GM23338 (cell line): ENCODE measurements around the gene YWHAB. TPM values are rescaled to one million over a fixed set of nuclear protein-coding genes. Genes with fewer than 3 reads are reported as not detected.

ENCODE experiments used
- ATAC-seq: fragments of 200-7000 bp; cut with Tn5 transposase; 3 replicates; pipeline ENCODE4 v1.9.1; 2020
- DNase-seq: peaks from one replicate; pipeline ENCODE4 v3.0.0-alpha.2; 2015; ENCODE audit warnings: low spot score
- H2AFZ ChIP-seq: fragments of 200-600 bp; sonication (generic); 2 replicates; pipeline ENCODE4 v1.8.0; 2016; ENCODE audit warnings: antibody characterized with exemption, mild to moderate bottlenecking, moderate library complexity
- H3F3A ChIP-seq: fragments of 200-600 bp; sonication (generic); replicated peaks from 2 replicates; pipeline ENCODE4 v1.8.0; 2017; ENCODE audit warnings: antibody characterized with exemption, mixed run types, low read depth
- H3K27ac ChIP-seq: fragments of 200-600 bp; sonication (generic); 2 replicates; pipeline ENCODE4 v1.6.1; 2016; ENCODE audit warnings: low read depth
- H3K27me3 ChIP-seq: fragments of 200-600 bp; sonication (generic); 2 replicates; pipeline ENCODE4 v1.8.0; 2016; ENCODE audit warnings: mild to moderate bottlenecking, mixed run types, moderate library complexity; ENCODE audit not compliant: insufficient read depth
- H3K36me3 ChIP-seq: fragments of 200-600 bp; sonication (generic); 2 replicates; pipeline ENCODE4 v1.8.0; 2016; ENCODE audit warnings: mild to moderate bottlenecking; ENCODE audit not compliant: insufficient read depth
- H3K4me1 ChIP-seq: fragments of 200-600 bp; sonication (generic); 2 replicates; pipeline ENCODE4 v1.8.0; 2016; ENCODE audit warnings: mild to moderate bottlenecking, moderate library complexity; ENCODE audit not compliant: insufficient read depth
- H3K4me2 ChIP-seq: fragments of 200-600 bp; sonication (generic); 2 replicates; pipeline ENCODE4 v1.7.1; 2017; ENCODE audit warnings: mixed run types
- H3K4me3 ChIP-seq: fragments of 200-600 bp; sonication (generic); 2 replicates; pipeline ENCODE4 v1.6.1; 2016; ENCODE audit warnings: mixed run types
- H3K79me2 ChIP-seq: fragments of 200-600 bp; sonication (generic); replicated peaks from 2 replicates; pipeline ENCODE4 v1.8.0; 2017; ENCODE audit warnings: mild to moderate bottlenecking; ENCODE audit not compliant: insufficient read depth
- H3K9me2 ChIP-seq: fragments of 200-600 bp; sonication (generic); 2 replicates; pipeline ENCODE4 v1.8.0; 2017; ENCODE audit not compliant: insufficient read depth
- H4K20me1 ChIP-seq: fragments of 200-600 bp; sonication (generic); replicated peaks from 2 replicates; pipeline ENCODE4 v1.8.0; 2017; ENCODE audit warnings: mild to moderate bottlenecking; ENCODE audit not compliant: insufficient read depth
- H3K27ac Mint-ChIP-seq: 2 replicates; pipeline ENCODE4 v1.8.0; 2020; ENCODE audit warnings: inconsistent platforms, mild to moderate bottlenecking, moderate library complexity, mixed read lengths
- H3K27me3 Mint-ChIP-seq: 3 replicates; pipeline ENCODE4 v1.8.0; 2022; ENCODE audit warnings: low read depth, mild to moderate bottlenecking, moderate library complexity, mixed read lengths, inconsistent platforms; ENCODE audit not compliant: insufficient read depth, poor library complexity
- H3K36me3 Mint-ChIP-seq: 3 replicates; pipeline ENCODE4 v1.8.0; 2021; ENCODE audit warnings: low read depth, mild to moderate bottlenecking, inconsistent platforms, moderate library complexity, mixed read lengths
- H3K4me1 Mint-ChIP-seq: 3 replicates; pipeline ENCODE4 v1.8.0; 2020; ENCODE audit warnings: mild to moderate bottlenecking, inconsistent platforms, mixed read lengths
- H3K4me3 Mint-ChIP-seq: 3 replicates; pipeline ENCODE4 v1.8.0; 2021; ENCODE audit warnings: moderate library complexity, mild to moderate bottlenecking, inconsistent platforms, mixed read lengths
- H3K9me3 Mint-ChIP-seq: 3 replicates; pipeline ENCODE4 v1.8.0; 2020; ENCODE audit warnings: moderate library complexity, mild to moderate bottlenecking, inconsistent platforms, mixed read lengths
- CREB1 ChIP-seq: fragments of 250-450 bp; sonication (Bioruptor Pico); IDR thresholded peaks from 2 replicates; pipeline ENCODE4 v1.5.0; 2020; ENCODE audit warnings: low read depth, mild to moderate bottlenecking, moderate library complexity
- NANOG ChIP-seq: IDR thresholded peaks from 2 replicates; pipeline ENCODE4 v1.6.1; 2016; ENCODE audit warnings: antibody characterized with exemption, borderline replicate concordance
- polyA plus RNA-seq: library from polyadenylated mRNA; unstranded; fragments of >200 nt; fragmentation: Nextera tagmentation; extraction: Ambion mirVana; gene quantifications from 2 replicates; pipeline ENCODE4 v1.2.1, GENCODE V29; 2016
- total RNA-seq: library from RNA; depleted of rRNA; stranded (reverse); fragments of >200 nt; shearing (Covaris generic); gene quantifications from 2 replicates; pipeline ENCODE4 v1.2.3, GENCODE V29; 2014
- TF ChIP-seq, protein P1 (sequence below): IDR thresholded peaks from one replicate; pipeline ENCODE4 v1.6.1; 2018; ENCODE audit warnings: antibody characterized with exemption; ENCODE audit not compliant: unreplicated experiment
- TF ChIP-seq, protein P2 (sequence below), 2 experiments: fragments of 200-600 bp in 1 of 2; sonication (generic) in 1 of 2; conservative IDR thresholded peaks; 2 replicates each; pipeline versions ENCODE4 v1.5.1 to v1.6.1; 2016 to 2017; ENCODE audit warnings: antibody characterized with exemption in 2 of 2, low read depth in 2 of 2, mild to moderate bottlenecking in 2 of 2, moderate library complexity in 1 of 2
- TF ChIP-seq, protein P3 (sequence below): fragments of 250-450 bp; sonication (Bioruptor Pico); IDR thresholded peaks from 2 replicates; pipeline ENCODE4 v1.5.0; 2020; ENCODE audit warnings: mild to moderate bottlenecking, moderate library complexity
- TF ChIP-seq, protein P4 (sequence below): IDR thresholded peaks from 2 replicates; pipeline ENCODE4 v1.6.1; 2016; ENCODE audit warnings: antibody characterized with exemption

Gene YWHAB
- total and polyA plus RNA-seq, 2 experiments from 2014 or later: 121 to 519 TPM

DNA sequence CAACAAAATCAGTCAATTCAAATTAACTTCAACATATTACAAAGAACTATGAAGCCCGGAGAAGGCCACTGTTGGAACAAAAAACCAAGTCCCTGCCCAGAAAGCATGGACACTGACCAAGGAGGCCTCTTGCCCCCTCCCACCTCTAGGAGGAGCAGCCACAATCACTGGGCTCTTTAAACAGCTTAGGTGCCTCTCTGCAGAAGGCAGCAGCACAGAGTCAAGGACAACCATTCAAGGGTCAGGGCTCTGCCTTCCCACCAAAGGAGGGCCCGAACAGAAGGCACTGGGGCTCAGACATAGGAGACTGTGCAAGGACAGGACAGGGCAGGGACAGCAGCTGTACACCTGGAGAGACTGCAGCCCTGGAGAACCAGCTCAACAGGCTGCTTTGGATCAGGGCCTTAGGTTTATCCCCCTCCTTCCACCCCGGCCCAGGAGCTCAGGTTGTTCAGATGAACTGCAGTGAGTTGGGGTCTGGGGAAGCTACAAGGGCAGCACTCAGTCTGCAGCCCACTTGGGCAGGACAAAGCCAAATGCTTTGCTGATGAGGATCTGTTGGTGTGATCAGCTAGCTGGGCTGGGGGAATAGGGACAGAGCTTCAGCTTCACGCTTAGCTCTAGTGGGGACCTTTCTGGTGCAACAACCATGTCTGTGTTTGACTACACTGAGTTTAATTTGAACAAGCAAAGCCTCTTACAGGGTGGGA, 56.9 kb downstream of the YWHAB start:
- Mint-ChIP-seq H3K27ac (no peak overlapping the region; the same call in 1 of the 2 replicates), H3K4me1 (no peaks in the 10 kb centered on the region), H3K27me3 (no peaks in the 10 kb centered on the region), H3K4me3 (no peak overlapping the region), H3K36me3 (peaks cover 68% of the 10 kb centered on the region), H3K9me3 (no peaks in the 10 kb centered on the region)
- no peak overlapping the region for H2AFZ ChIP-seq
- H3K9me2 ChIP-seq: no peaks in the 10 kb centered on the region
- TF ChIP-seq, protein P1, sequence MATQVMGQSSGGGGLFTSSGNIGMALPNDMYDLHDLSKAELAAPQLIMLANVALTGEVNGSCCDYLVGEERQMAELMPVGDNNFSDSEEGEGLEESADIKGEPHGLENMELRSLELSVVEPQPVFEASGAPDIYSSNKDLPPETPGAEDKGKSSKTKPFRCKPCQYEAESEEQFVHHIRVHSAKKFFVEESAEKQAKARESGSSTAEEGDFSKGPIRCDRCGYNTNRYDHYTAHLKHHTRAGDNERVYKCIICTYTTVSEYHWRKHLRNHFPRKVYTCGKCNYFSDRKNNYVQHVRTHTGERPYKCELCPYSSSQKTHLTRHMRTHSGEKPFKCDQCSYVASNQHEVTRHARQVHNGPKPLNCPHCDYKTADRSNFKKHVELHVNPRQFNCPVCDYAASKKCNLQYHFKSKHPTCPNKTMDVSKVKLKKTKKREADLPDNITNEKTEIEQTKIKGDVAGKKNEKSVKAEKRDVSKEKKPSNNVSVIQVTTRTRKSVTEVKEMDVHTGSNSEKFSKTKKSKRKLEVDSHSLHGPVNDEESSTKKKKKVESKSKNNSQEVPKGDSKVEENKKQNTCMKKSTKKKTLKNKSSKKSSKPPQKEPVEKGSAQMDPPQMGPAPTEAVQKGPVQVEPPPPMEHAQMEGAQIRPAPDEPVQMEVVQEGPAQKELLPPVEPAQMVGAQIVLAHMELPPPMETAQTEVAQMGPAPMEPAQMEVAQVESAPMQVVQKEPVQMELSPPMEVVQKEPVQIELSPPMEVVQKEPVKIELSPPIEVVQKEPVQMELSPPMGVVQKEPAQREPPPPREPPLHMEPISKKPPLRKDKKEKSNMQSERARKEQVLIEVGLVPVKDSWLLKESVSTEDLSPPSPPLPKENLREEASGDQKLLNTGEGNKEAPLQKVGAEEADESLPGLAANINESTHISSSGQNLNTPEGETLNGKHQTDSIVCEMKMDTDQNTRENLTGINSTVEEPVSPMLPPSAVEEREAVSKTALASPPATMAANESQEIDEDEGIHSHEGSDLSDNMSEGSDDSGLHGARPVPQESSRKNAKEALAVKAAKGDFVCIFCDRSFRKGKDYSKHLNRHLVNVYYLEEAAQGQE: no peak
- TF ChIP-seq, protein P2, sequence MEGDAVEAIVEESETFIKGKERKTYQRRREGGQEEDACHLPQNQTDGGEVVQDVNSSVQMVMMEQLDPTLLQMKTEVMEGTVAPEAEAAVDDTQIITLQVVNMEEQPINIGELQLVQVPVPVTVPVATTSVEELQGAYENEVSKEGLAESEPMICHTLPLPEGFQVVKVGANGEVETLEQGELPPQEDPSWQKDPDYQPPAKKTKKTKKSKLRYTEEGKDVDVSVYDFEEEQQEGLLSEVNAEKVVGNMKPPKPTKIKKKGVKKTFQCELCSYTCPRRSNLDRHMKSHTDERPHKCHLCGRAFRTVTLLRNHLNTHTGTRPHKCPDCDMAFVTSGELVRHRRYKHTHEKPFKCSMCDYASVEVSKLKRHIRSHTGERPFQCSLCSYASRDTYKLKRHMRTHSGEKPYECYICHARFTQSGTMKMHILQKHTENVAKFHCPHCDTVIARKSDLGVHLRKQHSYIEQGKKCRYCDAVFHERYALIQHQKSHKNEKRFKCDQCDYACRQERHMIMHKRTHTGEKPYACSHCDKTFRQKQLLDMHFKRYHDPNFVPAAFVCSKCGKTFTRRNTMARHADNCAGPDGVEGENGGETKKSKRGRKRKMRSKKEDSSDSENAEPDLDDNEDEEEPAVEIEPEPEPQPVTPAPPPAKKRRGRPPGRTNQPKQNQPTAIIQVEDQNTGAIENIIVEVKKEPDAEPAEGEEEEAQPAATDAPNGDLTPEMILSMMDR (conservative IDR thresholded peaks at IDR 0.05; ENCODE audit: low read depth in 2 of 2): peak; percentile 33 to 36; a peak in 3 of 4 replicates
- no peaks in the 10 kb centered on the region for H3K79me2 ChIP-seq
- peaks cover 24% of the 10 kb centered on the region for H3K36me3 ChIP-seq
- no peaks in the 10 kb centered on the region for H3K4me1 ChIP-seq
- peaks cover 3% of the 10 kb centered on the region; the same call in 1 of the 2 replicates for H3F3A ChIP-seq
- no peak overlapping the region for H3K4me2 ChIP-seq
- H3K27ac ChIP-seq: no peak overlapping the region
- ATAC-seq (peak; percentile 83), DNase-seq (peak; percentile 43)
- H3K27me3 ChIP-seq: no peaks in the 10 kb centered on the region
- H4K20me1 ChIP-seq: peaks cover 13% of the 10 kb centered on the region
- H3K4me3 ChIP-seq: no peak overlapping the region

DNA sequence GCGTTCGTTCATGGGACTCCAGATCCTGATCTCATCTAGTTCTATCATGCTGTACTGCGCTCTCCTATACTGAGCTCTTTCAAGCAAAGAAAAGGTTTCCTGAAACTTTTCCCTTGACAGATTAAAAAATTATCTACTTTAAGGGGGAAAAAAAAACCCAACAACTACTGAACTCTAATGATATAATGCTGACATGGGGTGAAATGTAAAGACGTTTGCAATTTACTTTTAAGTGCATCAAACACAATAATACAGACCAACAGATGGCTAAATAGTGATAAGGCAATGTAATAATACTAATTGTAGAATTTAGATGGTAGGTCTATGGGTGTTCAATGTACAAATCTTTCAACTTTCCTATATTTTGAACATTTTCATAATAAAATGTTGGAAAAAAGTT, 58.3 kb downstream of the YWHAB start:
- ATAC-seq (no peak), DNase-seq (no peak)
- Histone ChIP-seq H4K20me1 (peaks cover 16% of the 10 kb centered on the region), H3K9me2 (no peaks in the 10 kb centered on the region), H2AFZ (no peak overlapping the region), H3K27me3 (no peaks in the 10 kb centered on the region), H3K36me3 (peaks cover 23% of the 10 kb centered on the region; the same call in 1 of the 2 replicates), H3K4me1 (no peaks in the 10 kb centered on the region), H3K79me2 (no peaks in the 10 kb centered on the region), H3K4me3 (no peak overlapping the region), H3K27ac (no peak overlapping the region), H3F3A (peaks cover 7% of the 10 kb centered on the region; the same call in 1 of the 2 replicates), H3K4me2 (no peak overlapping the region)
- Mint-ChIP-seq H3K27me3 (no peaks in the 10 kb centered on the region), H3K36me3 (peaks cover 67% of the 10 kb centered on the region), H3K4me3 (no peak overlapping the region), H3K9me3 (no peaks in the 10 kb centered on the region), H3K27ac (no peak overlapping the region), H3K4me1 (no peaks in the 10 kb centered on the region)
- TF ChIP-seq CREB1 (CRISPR knock-in tag) (no peak), NANOG (no peak)
- TF ChIP-seq, protein P3, sequence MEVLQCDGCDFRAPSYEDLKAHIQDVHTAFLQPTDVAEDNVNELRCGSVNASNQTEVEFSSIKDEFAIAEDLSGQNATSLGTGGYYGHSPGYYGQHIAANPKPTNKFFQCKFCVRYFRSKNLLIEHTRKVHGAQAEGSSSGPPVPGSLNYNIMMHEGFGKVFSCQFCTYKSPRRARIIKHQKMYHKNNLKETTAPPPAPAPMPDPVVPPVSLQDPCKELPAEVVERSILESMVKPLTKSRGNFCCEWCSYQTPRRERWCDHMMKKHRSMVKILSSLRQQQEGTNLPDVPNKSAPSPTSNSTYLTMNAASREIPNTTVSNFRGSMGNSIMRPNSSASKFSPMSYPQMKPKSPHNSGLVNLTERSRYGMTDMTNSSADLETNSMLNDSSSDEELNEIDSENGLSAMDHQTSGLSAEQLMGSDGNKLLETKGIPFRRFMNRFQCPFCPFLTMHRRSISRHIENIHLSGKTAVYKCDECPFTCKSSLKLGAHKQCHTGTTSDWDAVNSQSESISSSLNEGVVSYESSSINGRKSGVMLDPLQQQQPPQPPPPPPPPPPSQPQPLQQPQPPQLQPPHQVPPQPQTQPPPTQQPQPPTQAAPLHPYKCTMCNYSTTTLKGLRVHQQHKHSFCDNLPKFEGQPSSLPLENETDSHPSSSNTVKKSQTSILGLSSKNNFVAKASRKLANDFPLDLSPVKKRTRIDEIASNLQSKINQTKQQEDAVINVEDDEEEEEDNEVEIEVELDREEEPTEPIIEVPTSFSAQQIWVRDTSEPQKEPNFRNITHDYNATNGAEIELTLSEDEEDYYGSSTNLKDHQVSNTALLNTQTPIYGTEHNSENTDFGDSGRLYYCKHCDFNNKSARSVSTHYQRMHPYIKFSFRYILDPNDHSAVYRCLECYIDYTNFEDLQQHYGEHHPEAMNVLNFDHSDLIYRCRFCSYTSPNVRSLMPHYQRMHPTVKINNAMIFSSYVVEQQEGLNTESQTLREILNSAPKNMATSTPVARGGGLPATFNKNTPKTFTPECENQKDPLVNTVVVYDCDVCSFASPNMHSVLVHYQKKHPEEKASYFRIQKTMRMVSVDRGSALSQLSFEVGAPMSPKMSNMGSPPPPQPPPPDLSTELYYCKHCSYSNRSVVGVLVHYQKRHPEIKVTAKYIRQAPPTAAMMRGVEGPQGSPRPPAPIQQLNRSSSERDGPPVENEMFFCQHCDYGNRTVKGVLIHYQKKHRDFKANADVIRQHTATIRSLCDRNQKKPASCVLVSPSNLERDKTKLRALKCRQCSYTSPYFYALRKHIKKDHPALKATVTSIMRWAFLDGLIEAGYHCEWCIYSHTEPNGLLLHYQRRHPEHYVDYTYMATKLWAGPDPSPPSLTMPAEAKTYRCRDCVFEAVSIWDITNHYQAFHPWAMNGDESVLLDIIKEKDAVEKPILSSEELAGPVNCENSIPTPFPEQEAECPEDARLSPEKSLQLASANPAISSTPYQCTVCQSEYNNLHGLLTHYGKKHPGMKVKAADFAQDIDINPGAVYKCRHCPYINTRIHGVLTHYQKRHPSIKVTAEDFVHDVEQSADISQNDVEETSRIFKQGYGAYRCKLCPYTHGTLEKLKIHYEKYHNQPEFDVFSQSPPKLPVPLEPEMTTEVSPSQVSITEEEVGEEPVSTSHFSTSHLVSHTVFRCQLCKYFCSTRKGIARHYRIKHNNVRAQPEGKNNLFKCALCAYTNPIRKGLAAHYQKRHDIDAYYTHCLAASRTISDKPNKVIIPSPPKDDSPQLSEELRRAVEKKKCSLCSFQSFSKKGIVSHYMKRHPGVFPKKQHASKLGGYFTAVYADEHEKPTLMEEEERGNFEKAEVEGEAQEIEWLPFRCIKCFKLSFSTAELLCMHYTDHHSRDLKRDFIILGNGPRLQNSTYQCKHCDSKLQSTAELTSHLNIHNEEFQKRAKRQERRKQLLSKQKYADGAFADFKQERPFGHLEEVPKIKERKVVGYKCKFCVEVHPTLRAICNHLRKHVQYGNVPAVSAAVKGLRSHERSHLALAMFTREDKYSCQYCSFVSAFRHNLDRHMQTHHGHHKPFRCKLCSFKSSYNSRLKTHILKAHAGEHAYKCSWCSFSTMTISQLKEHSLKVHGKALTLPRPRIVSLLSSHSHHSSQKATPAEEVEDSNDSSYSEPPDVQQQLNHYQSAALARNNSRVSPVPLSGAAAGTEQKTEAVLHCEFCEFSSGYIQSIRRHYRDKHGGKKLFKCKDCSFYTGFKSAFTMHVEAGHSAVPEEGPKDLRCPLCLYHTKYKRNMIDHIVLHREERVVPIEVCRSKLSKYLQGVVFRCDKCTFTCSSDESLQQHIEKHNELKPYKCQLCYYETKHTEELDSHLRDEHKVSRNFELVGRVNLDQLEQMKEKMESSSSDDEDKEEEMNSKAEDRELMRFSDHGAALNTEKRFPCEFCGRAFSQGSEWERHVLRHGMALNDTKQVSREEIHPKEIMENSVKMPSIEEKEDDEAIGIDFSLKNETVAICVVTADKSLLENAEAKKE (CRISPR knock-in tag): no peak
- TF ChIP-seq, protein P4, sequence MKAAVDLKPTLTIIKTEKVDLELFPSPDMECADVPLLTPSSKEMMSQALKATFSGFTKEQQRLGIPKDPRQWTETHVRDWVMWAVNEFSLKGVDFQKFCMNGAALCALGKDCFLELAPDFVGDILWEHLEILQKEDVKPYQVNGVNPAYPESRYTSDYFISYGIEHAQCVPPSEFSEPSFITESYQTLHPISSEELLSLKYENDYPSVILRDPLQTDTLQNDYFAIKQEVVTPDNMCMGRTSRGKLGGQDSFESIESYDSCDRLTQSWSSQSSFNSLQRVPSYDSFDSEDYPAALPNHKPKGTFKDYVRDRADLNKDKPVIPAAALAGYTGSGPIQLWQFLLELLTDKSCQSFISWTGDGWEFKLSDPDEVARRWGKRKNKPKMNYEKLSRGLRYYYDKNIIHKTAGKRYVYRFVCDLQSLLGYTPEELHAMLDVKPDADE: no peak
